OCI-LY1 (cell line): ENCODE results near the gene ATP2C1.

Experiments used
- H2AFZ ChIP-seq: fragments of 200-600 bp; sonication (generic), shearing (Covaris generic); 2 replicates; pipeline ENCODE4 v1.6.0; 2014; ENCODE audit warnings: antibody characterized with exemption, mild to moderate bottlenecking, low read length
- H3F3A ChIP-seq: fragments of 200-600 bp; sonication (generic), shearing (Covaris generic); 2 replicates; pipeline ENCODE4 v1.6.0; 2014; ENCODE audit warnings: mild to moderate bottlenecking, antibody characterized with exemption, low read length, moderate library complexity; ENCODE audit not compliant: insufficient read depth
- H3K27ac ChIP-seq: fragments of 200-600 bp; sonication (generic); 2 replicates; pipeline ENCODE4 v1.5.1; 2014; ENCODE audit warnings: low read length, mixed run types, mild to moderate bottlenecking, low read depth; ENCODE audit not compliant: poor library complexity, severe bottlenecking
- H3K27me3 ChIP-seq: fragments of 200-600 bp; sonication (generic); 2 replicates; pipeline ENCODE4 v1.6.0; 2014; ENCODE audit warnings: antibody characterized with exemption, mild to moderate bottlenecking, low read length, moderate library complexity; ENCODE audit not compliant: insufficient read depth
- H3K36me3 ChIP-seq: fragments of 200-600 bp; sonication (generic); 2 replicates; pipeline ENCODE4 v1.6.1; 2014; ENCODE audit warnings: mild to moderate bottlenecking, antibody characterized with exemption, low read length, moderate library complexity, mixed read lengths; ENCODE audit not compliant: insufficient read depth
- H3K4me1 ChIP-seq: fragments of 200-600 bp; sonication (generic); 2 replicates; pipeline ENCODE4 v1.5.1; 2014; ENCODE audit warnings: mild to moderate bottlenecking, low read length, moderate library complexity; ENCODE audit not compliant: insufficient read depth, severe bottlenecking
- H3K4me2 ChIP-seq: fragments of 200-600 bp; sonication (generic), shearing (Covaris generic); 2 replicates; pipeline ENCODE4 v1.6.1; 2014; ENCODE audit warnings: low read length
- H3K4me3 ChIP-seq: fragments of 200-600 bp; sonication (generic); 2 replicates; pipeline ENCODE4 v1.5.1; 2014; ENCODE audit warnings: low read length, low read depth, mild to moderate bottlenecking, mixed read lengths; ENCODE audit not compliant: poor library complexity, severe bottlenecking
- H3K79me2 ChIP-seq: fragments of 200-600 bp; shearing (Covaris generic); 2 replicates; pipeline ENCODE4 v1.6.1; 2016; ENCODE audit warnings: mixed run types, low read length, mixed read lengths; ENCODE audit not compliant: insufficient read depth
- H3K9ac ChIP-seq: fragments of 200-600 bp; sonication (generic), shearing (Covaris generic); 2 replicates; pipeline ENCODE4 v1.6.1; 2014; ENCODE audit warnings: mild to moderate bottlenecking, low read length, mixed read lengths
- H3K9me2 ChIP-seq: fragments of 200-600 bp; sonication (generic), shearing (Covaris generic); 2 replicates; pipeline ENCODE4 v1.6.1; 2014; ENCODE audit warnings: low read depth, mild to moderate bottlenecking, low read length, mixed read lengths
- H3K9me3 ChIP-seq: fragments of 200-600 bp; shearing (Covaris generic); 2 replicates; pipeline ENCODE4 v1.6.1; 2014; ENCODE audit warnings: low read length, mixed read lengths
- H4K20me1 ChIP-seq: fragments of 200-600 bp; sonication (generic), shearing (Covaris generic); 2 replicates; pipeline ENCODE4 v1.6.0; 2016; ENCODE audit warnings: mild to moderate bottlenecking, low read length; ENCODE audit not compliant: insufficient read depth
- EZH2 ChIP-seq: fragments of 200-600 bp; sonication (generic), shearing (Covaris generic); IDR thresholded peaks from 2 replicates; pipeline ENCODE4 v1.8.0; 2017; ENCODE audit warnings: borderline replicate concordance, mixed run types, mild to moderate bottlenecking, antibody characterized with exemption, low read length, moderate library complexity, mixed read lengths
- TF ChIP-seq, protein P1 (sequence below): fragments of 200-600 bp; sonication (generic), shearing (Covaris generic); IDR thresholded peaks from 2 replicates; pipeline ENCODE4 v1.5.1; 2017; ENCODE audit warnings: mild to moderate bottlenecking, antibody characterized with exemption, low read length, moderate library complexity, mixed read lengths

The ATP2C1 gene, protein sequence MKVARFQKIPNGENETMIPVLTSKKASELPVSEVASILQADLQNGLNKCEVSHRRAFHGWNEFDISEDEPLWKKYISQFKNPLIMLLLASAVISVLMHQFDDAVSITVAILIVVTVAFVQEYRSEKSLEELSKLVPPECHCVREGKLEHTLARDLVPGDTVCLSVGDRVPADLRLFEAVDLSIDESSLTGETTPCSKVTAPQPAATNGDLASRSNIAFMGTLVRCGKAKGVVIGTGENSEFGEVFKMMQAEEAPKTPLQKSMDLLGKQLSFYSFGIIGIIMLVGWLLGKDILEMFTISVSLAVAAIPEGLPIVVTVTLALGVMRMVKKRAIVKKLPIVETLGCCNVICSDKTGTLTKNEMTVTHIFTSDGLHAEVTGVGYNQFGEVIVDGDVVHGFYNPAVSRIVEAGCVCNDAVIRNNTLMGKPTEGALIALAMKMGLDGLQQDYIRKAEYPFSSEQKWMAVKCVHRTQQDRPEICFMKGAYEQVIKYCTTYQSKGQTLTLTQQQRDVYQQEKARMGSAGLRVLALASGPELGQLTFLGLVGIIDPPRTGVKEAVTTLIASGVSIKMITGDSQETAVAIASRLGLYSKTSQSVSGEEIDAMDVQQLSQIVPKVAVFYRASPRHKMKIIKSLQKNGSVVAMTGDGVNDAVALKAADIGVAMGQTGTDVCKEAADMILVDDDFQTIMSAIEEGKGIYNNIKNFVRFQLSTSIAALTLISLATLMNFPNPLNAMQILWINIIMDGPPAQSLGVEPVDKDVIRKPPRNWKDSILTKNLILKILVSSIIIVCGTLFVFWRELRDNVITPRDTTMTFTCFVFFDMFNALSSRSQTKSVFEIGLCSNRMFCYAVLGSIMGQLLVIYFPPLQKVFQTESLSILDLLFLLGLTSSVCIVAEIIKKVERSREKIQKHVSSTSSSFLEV

DNA sequence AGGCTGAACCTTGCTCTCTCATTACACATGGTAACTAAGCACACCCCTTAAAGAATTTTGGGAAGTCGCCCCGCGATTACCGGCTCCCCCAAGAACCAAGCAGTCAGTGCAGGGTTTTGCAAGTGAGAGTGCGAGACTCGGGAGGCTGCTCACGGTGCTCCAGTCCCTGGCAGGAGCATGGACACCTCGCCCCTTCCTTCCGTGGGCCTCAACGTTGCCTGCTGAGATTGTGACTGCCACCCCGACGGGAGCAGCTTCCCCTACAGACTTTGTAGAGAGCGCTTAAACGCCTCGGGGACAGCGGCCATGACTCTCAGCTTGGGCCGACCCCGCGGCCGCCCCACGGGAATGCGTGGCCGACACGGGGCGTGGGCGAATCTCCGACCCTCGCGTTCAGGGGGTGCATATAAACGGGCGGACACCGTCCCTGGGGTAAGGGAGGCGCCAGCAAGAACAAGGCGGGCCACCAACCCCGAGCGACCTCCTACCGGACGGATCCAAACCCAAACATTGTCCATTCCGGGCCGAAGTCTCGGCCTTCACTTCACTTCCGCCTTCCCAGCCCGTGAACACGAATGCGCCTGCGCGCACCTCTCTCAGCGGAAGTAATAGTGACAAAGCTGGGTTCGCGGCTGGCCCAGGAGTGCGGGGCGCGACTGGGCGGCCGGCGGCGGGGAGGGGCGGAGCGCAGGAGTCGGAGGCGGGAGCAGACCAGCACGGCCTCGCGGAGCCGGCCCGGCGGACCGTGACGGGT lies at the start of gene ATP2C1:
ATP2C1 (plus strand) TSS at position 709 of the 754 bp plus-strand sequence. CDS start 686 bp downstream, outside the sequence.
- Histone ChIP-seq H4K20me1 (no peaks in the 10 kb centered on the region), H3K9ac (peak within 1 kb of the TSS; percentile 95), H2AFZ (peak within 1 kb of the TSS; percentile 25), H3K27ac (peak within 1 kb of the TSS; percentile 70), H3F3A (no peaks in the 10 kb centered on the region), H3K4me3 (peak within 1 kb of the TSS; percentile 88), H3K9me2 (no peaks in the 10 kb centered on the region), H3K36me3 (no peaks in the 10 kb centered on the region; the same call in 1 of the 2 replicates), H3K9me3 (no peaks in the 10 kb centered on the region), H3K79me2 (peaks cover 45% of the 10 kb centered on the region), H3K4me1 (peaks cover 43% of the 10 kb centered on the region), H3K27me3 (no peaks in the 10 kb centered on the region), H3K4me2 (peak within 1 kb of the TSS; percentile 92)
- TF ChIP-seq EZH2: no peak
- TF ChIP-seq, protein P1, sequence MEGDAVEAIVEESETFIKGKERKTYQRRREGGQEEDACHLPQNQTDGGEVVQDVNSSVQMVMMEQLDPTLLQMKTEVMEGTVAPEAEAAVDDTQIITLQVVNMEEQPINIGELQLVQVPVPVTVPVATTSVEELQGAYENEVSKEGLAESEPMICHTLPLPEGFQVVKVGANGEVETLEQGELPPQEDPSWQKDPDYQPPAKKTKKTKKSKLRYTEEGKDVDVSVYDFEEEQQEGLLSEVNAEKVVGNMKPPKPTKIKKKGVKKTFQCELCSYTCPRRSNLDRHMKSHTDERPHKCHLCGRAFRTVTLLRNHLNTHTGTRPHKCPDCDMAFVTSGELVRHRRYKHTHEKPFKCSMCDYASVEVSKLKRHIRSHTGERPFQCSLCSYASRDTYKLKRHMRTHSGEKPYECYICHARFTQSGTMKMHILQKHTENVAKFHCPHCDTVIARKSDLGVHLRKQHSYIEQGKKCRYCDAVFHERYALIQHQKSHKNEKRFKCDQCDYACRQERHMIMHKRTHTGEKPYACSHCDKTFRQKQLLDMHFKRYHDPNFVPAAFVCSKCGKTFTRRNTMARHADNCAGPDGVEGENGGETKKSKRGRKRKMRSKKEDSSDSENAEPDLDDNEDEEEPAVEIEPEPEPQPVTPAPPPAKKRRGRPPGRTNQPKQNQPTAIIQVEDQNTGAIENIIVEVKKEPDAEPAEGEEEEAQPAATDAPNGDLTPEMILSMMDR: no peak

DNA sequence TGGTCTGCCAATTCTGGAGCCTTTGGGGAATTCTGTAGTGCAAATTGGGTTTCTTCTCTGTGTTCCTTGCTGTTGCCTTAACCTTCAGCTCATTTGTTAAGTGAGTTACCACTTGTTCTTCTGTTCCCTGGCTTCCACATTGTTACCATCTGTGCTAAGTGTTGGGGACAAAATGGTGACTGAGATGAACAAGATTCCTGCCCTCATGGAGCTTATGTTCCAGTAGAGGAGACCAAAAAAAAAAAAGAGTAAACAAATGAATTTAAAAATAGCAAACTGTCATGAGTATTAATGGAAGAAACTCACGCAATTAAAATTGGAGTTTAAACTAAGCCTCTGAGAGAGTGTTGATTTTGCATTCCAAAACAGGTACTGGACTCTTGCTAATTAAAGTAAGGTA lies 49.4 kb upstream of the ATP2C1 start:
- Histone ChIP-seq H3K27me3 (no peaks in the 10 kb centered on the region), H3K9me3 (no peaks in the 10 kb centered on the region), H3K4me2 (no peak overlapping the region), H3K4me1 (no peaks in the 10 kb centered on the region), H3F3A (no peaks in the 10 kb centered on the region), H3K9ac (no peak overlapping the region), H3K27ac (no peak overlapping the region), H3K4me3 (no peak overlapping the region), H2AFZ (no peak overlapping the region), H3K79me2 (no peaks in the 10 kb centered on the region), H4K20me1 (no peaks in the 10 kb centered on the region), H3K9me2 (no peaks in the 10 kb centered on the region), H3K36me3 (no peaks in the 10 kb centered on the region)
- TF ChIP-seq, protein P1: no peak
- TF ChIP-seq EZH2: no peak

DNA sequence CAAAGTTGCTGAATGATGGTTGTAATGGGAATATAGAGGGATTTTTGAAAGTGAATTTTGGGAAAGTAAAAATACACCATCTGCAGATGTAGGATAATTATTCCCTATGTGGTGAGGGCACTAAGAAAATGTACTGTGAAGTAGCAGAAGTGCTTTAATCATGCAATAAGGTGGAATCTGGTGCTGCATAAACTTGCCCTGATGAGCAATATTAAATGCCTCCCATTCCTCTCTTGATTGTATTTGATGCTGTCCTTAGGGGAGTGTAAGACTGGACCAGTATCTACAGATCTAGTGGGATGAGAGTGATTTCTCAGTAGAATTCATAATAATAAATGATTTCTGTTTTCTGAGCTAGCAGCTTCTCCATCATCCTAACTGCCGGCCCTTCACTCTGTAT lies 47.7 kb upstream of the ATP2C1 start:
- TF ChIP-seq, protein P1: no peak
- no peak for TF ChIP-seq EZH2
- Histone ChIP-seq H3K4me3 (no peak overlapping the region), H3K79me2 (no peaks in the 10 kb centered on the region), H2AFZ (no peak overlapping the region), H3K36me3 (no peaks in the 10 kb centered on the region), H3K9ac (no peak overlapping the region), H3K9me2 (no peaks in the 10 kb centered on the region), H3K27ac (no peak overlapping the region), H3K4me1 (no peaks in the 10 kb centered on the region), H3K9me3 (no peaks in the 10 kb centered on the region), H4K20me1 (no peaks in the 10 kb centered on the region), H3F3A (no peaks in the 10 kb centered on the region), H3K4me2 (no peak overlapping the region), H3K27me3 (no peaks in the 10 kb centered on the region)
